ENCODE data around the gene TENM4.

The TENM4 gene

GRCh38 chr11:79100093-79100910 lies 340.5 kb downstream of the TENM4 start:
- no peak for TF ChIP-seq ZNF274 (IDR thresholded peaks at IDR 0.05; ENCODE audit: low read depth, low read length)
- no peak overlapping the region for H3K4me3 ChIP-seq (ENCODE audit: low read length)

- H3K4me3 ChIP-seq (ENCODE audit: low read length), result no peak overlapping the region
- no peak for TF ChIP-seq ZNF274 (IDR thresholded peaks at IDR 0.05; ENCODE audit: low read depth, low read length)
Measured at GRCh38 chr11:79098146-79098545, 342.7 kb downstream of the TENM4 start.

GRCh38 chr11:79097246-79097875 lies 343.5 kb downstream of the TENM4 start:
- no peak for TF ChIP-seq ZNF274 (IDR thresholded peaks at IDR 0.05; ENCODE audit: low read depth, low read length)
- no peak overlapping the region for H3K4me3 ChIP-seq (ENCODE audit: low read length)

GRCh38 chr11:79095424-79095823 lies 345.4 kb downstream of the TENM4 start:
- no peak overlapping the region for H3K4me3 ChIP-seq (ENCODE audit: low read length)
- no peak for TF ChIP-seq ZNF274 (IDR thresholded peaks at IDR 0.05; ENCODE audit: low read depth, low read length)

- TF ChIP-seq ZNF274 (IDR thresholded peaks at IDR 0.05; ENCODE audit: low read depth, low read length), result no peak
- no peak overlapping the region for H3K4me3 ChIP-seq (ENCODE audit: low read length)
Measured at GRCh38 chr11:79094616-79095015, 346.2 kb downstream of the TENM4 start.

- TF ChIP-seq ZNF274 (IDR thresholded peaks at IDR 0.05; ENCODE audit: low read depth, low read length), result no peak
Measured at GRCh38 chr11:79092791-79093353, 348.0 kb downstream of the TENM4 start.

DNA sequence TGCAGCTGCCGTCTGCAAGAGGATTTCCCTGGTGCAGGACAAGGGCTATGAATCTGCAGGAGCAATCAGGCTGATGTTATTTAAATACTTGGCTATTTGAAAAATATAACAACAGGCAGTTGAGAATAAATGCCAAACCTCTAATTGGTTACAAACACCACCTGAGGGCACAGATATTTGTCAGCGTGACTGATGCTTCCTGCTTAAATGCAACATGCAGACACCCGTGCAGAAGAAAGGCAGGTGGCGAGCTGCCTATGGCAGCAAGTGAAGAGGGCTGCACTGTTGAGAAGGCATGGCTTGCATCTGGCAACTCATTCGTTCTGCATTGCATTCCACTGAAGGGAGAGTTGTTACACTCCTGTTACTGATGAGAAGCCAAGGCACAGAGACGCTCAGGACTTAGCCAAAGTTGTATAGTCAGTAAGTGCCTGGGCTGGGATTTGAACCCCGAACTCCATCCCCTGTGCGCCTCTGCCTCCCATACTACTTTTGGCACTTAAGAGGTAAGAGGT lies 350.6 kb downstream of the TENM4 start:
- H3K4me3 ChIP-seq (ENCODE audit: low read length), result no peak overlapping the region
- no peak for TF ChIP-seq ZNF274 (IDR thresholded peaks at IDR 0.05; ENCODE audit: low read depth, low read length)

More at GRCh38 chr11:79092791-79093353, 348.0 kb downstream of the TENM4 start:
- H3K4me3 ChIP-seq (ENCODE audit: low read length), result no peak overlapping the region

- TF ChIP-seq ZNF274 (IDR thresholded peaks at IDR 0.05; ENCODE audit: low read depth, low read length), result no peak
- no peak overlapping the region for H3K4me3 ChIP-seq (ENCODE audit: low read length)
Measured at GRCh38 chr11:79089601-79090000, 351.2 kb downstream of the TENM4 start.

GRCh38 chr11:79088967-79089366 lies 351.9 kb downstream of the TENM4 start:
- TF ChIP-seq ZNF274 (IDR thresholded peaks at IDR 0.05; ENCODE audit: low read depth, low read length), result no peak
- H3K4me3 ChIP-seq (ENCODE audit: low read length), result no peak overlapping the region

GRCh38 chr11:79087961-79088318 lies 352.9 kb downstream of the TENM4 start:
- no peak for TF ChIP-seq ZNF274 (IDR thresholded peaks at IDR 0.05; ENCODE audit: low read depth, low read length)
- no peak overlapping the region for H3K4me3 ChIP-seq (ENCODE audit: low read length)

DNA sequence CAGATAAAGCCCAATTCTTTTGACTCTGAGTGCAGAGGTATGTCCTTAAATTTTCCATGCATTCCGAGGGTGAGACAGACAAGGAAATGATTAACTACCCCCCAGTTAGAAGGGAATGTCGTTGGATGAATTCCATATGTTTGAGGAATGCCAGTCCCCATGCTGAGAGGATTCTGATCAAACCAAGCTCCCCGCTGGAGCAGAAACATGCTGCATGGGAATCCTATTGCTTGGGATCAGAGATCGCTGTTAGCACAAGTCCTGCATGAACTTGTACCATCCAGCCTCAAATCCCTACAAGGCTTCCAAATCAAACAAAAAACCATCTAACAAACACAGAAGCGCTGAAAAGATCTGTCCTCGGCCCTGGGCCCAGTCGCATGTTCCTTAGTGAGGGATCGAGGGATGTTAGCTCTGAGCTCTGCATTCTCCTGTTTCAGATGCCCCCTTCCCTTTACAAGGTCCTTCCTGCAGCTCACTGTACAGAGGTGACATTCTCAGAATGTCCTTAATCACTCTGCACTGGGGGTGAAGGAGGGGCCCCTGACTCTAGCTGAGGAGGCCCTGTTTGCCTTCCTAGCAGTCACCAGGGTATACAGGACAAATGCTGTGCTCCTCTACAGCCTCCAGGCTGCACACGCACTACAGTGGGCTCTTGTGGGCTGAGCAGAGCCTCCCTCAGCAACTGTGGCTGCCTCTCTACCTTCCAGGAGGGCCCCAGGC lies 353.4 kb downstream of the TENM4 start:
- TF ChIP-seq ZNF274 (IDR thresholded peaks at IDR 0.05; ENCODE audit: low read depth, low read length), result no peak
- H3K4me3 ChIP-seq (ENCODE audit: low read length), result no peak overlapping the region

DNA sequence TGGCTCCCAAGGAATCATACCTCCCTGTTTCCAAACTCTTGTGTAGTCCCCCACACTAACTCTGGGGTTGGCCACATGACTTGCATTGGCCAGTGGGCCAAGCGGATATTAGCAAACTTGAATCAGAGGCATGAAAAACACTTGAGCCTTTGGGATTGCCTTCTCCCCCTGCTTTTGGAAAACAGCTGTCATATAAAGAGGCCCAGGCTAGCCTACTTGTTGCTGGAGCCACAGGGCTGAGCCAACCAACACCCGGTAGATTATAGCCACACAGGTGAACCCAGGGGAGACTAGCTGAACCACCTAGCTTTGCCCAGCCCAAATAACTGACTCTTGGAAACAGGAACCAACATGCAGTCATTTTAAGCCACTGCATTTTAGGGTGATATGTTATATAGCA lies 354.8 kb downstream of the TENM4 start:
- TF ChIP-seq ZNF274 (IDR thresholded peaks at IDR 0.05; ENCODE audit: low read depth, low read length), result no peak
- no peak overlapping the region for H3K4me3 ChIP-seq (ENCODE audit: low read length)

DNA sequence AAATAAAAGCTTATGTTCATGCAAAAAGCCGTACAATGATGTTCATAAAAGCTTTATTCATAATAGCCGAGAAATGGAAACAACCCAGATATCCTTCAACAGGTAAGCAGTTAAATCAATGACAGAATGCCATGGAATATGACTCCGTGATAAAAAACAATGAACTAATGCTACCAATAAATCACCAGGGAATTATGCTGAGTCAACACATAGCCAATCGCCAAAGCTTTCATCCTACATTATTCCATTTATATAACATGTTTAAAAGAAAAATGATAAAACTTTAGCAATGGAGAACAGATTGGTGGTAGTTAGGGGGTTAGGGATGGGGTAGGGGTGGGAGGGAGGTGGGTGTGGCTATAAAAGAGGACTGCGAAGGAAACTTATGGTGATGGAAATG lies 356.4 kb downstream of the TENM4 start:
- no peak for TF ChIP-seq ZNF274 (IDR thresholded peaks at IDR 0.05; ENCODE audit: low read depth, low read length)
- H3K4me3 ChIP-seq (ENCODE audit: low read length), result no peak overlapping the region

DNA sequence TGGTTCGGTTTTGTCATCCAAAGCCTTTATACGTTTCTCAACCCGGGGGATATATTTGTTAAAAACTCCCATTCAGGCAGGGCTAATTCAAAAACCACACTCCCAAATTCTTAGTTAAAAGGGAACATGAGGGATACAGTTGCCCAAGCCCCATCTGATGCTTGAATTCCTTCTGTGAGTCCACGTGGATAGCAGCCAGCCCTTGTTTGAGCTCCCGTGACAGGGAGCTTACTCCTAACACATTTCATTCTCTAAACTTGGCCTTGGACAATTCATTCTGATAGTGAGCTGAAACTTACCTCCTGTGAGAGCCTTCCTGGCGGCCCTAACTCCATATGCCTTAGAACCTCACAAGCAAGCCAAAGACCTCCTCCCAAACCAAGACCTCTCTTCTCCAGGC lies 357.5 kb downstream of the TENM4 start:
- no peak overlapping the region for H3K4me3 ChIP-seq (ENCODE audit: low read length)
- TF ChIP-seq ZNF274 (IDR thresholded peaks at IDR 0.05; ENCODE audit: low read depth, low read length), result no peak
